ENCODE results near the gene ST6GAL1.

ST6GAL1 gene

GRCh38 chr3:186935133-186935532, 4.8 kb downstream of the ST6GAL1 start:
- no peak for DNase-seq (ENCODE audit: low read depth in 2 of 2)
- TF ChIP-seq CTCF (IDR thresholded peaks at IDR 0.05; ENCODE audit: low read depth, low read length), result no peak

GRCh38 chr3:186937017-186937875, 6.9 kb downstream of the ST6GAL1 start:
- TF ChIP-seq CTCF (IDR thresholded peaks at IDR 0.05; ENCODE audit: low read depth, low read length), result no peak
- DNase-seq (ENCODE audit: low read depth in 2 of 2), result no peak

More at GRCh38 chr3:186935133-186935532, 4.8 kb downstream of the ST6GAL1 start:
- no peak overlapping the region for H3K4me3 ChIP-seq (replicated peaks in 1 of 2; ENCODE audit: low read depth in 2 of 2, low read length in 2 of 2)

GRCh38 chr3:186938716-186939115, 8.4 kb downstream of the ST6GAL1 start:
- TF ChIP-seq CTCF (IDR thresholded peaks at IDR 0.05; ENCODE audit: low read depth, low read length), result no peak
- DNase-seq (ENCODE audit: low read depth in 2 of 2), result peak; percentile 50 to 82

More at GRCh38 chr3:186937017-186937875, 6.9 kb downstream of the ST6GAL1 start:
- no peak overlapping the region for H3K4me3 ChIP-seq (replicated peaks in 1 of 2; ENCODE audit: low read depth in 2 of 2, low read length in 2 of 2)

GRCh38 chr3:186939536-186939935, 9.2 kb downstream of the ST6GAL1 start:
- no peak for DNase-seq (ENCODE audit: low read depth in 2 of 2)
- no peak overlapping the region for H3K4me3 ChIP-seq (replicated peaks in 1 of 2; ENCODE audit: low read depth in 2 of 2, low read length in 2 of 2)
- no peak for TF ChIP-seq CTCF (IDR thresholded peaks at IDR 0.05; ENCODE audit: low read depth, low read length)

More at GRCh38 chr3:186938716-186939115, 8.4 kb downstream of the ST6GAL1 start:
- H3K4me3 ChIP-seq (replicated peaks in 1 of 2; ENCODE audit: low read depth in 2 of 2, low read length in 2 of 2), result no peak overlapping the region

- DNase-seq (ENCODE audit: low read depth in 2 of 2), result peak in 1 of 2 donors; percentile 56
- H3K4me3 ChIP-seq (replicated peaks in 1 of 2; ENCODE audit: low read depth in 2 of 2, low read length in 2 of 2), result no peak overlapping the region
- TF ChIP-seq CTCF (IDR thresholded peaks at IDR 0.05; ENCODE audit: low read depth, low read length), result no peak
Measured at GRCh38 chr3:186940967-186941366, 10.6 kb downstream of the ST6GAL1 start.

GRCh38 chr3:186942168-186942567, 11.8 kb downstream of the ST6GAL1 start:
- DNase-seq (ENCODE audit: low read depth in 2 of 2), result no peak
- no peak for TF ChIP-seq CTCF (IDR thresholded peaks at IDR 0.05; ENCODE audit: low read depth, low read length)
- H3K4me3 ChIP-seq (replicated peaks in 1 of 2; ENCODE audit: low read depth in 2 of 2, low read length in 2 of 2), result no peak overlapping the region

Measured in cardiac fibroblast (primary cell).